ENCODE measurements around the gene MON2. TPM values are rescaled to one million over a fixed set of nuclear protein-coding genes. Genes with fewer than 3 reads are reported as not detected.
A peak's percentile ranks its signal among the peaks of the same experiment; 100 is the strongest.

Gene MON2
- total and polyA plus RNA-seq, 10 of the 15 experiments (the other 5 are each of a cell fraction or from before 2014, with no cell fraction given) = 5.4 to 34.3 (median 23.4) TPM

DNA sequence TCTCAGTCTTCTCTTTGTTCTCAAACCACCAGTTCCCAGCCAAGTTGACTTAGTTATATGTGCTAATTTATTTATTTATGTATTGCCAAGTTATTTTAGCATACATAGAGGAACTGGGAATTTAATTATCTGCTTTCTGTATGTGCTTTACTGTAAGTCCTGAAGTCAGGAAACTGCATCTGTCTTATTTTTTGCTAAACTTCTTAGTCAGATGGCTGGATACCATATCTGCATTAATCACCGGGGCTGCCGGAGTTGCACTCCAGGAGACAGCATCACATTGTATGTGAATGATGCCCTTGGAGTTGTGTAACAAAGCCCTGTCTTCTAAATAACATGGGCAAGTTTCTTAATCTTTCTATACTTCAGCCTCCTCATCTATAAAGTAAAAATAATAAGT, 96.2 kb downstream of the MON2 start (continued):
- TF ChIP-seq, protein P1, sequence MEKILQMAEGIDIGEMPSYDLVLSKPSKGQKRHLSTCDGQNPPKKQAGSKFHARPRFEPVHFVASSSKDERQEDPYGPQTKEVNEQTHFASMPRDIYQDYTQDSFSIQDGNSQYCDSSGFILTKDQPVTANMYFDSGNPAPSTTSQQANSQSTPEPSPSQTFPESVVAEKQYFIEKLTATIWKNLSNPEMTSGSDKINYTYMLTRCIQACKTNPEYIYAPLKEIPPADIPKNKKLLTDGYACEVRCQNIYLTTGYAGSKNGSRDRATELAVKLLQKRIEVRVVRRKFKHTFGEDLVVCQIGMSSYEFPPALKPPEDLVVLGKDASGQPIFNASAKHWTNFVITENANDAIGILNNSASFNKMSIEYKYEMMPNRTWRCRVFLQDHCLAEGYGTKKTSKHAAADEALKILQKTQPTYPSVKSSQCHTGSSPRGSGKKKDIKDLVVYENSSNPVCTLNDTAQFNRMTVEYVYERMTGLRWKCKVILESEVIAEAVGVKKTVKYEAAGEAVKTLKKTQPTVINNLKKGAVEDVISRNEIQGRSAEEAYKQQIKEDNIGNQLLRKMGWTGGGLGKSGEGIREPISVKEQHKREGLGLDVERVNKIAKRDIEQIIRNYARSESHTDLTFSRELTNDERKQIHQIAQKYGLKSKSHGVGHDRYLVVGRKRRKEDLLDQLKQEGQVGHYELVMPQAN (conservative IDR thresholded peaks at IDR 0.05) = no peak
- TF ChIP-seq BMI1 (IDR thresholded peaks at IDR 0.05; ENCODE audit: borderline replicate concordance) = no peak
- TF ChIP-seq, protein P2, sequence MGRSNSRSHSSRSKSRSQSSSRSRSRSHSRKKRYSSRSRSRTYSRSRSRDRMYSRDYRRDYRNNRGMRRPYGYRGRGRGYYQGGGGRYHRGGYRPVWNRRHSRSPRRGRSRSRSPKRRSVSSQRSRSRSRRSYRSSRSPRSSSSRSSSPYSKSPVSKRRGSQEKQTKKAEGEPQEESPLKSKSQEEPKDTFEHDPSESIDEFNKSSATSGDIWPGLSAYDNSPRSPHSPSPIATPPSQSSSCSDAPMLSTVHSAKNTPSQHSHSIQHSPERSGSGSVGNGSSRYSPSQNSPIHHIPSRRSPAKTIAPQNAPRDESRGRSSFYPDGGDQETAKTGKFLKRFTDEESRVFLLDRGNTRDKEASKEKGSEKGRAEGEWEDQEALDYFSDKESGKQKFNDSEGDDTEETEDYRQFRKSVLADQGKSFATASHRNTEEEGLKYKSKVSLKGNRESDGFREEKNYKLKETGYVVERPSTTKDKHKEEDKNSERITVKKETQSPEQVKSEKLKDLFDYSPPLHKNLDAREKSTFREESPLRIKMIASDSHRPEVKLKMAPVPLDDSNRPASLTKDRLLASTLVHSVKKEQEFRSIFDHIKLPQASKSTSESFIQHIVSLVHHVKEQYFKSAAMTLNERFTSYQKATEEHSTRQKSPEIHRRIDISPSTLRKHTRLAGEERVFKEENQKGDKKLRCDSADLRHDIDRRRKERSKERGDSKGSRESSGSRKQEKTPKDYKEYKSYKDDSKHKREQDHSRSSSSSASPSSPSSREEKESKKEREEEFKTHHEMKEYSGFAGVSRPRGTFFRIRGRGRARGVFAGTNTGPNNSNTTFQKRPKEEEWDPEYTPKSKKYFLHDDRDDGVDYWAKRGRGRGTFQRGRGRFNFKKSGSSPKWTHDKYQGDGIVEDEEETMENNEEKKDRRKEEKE (IDR thresholded peaks at IDR 0.05) = no peak

DNA sequence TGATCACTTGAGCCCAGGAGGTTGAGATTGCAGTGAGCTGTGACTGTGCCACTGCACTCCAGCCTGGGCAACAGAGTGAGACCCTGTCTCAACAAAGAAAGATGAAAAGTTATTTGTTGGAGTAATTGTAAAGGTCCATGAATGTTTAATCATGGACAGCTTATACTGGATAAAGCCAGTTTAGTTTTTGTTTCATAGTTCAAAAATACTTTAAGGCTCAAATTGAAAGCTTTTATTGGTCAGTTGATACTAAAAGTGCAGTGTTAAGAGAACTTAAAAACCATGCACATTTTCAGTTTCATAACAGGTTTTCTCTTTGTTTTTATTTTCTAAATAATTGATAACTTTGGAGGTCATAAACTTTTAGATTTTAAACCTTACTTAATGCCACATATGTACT, 108.4 kb downstream of the MON2 start:
- POLR2A ChIA-PET = interaction anchor here (0.9 kb wide), 1 partner anchor 270 kb away, joined by 3 read pairs; no protein-coding TSS in a partner anchor
- DNase-seq (ENCODE audit: low read depth, low spot score) (no peak), FAIRE-seq (peak; percentile 80), ATAC-seq (peak; percentile 57)
- Histone ChIP-seq H3K36me3 (ENCODE audit: control insufficient read depth in 2 of 2, insufficient read depth in 2 of 2, low read length in 1 of 2) (peaks cover 0 to 3% of the 10 kb centered on the region in 2 experiments; a peak in 1 of 4 replicates), H2AFZ (ENCODE audit: control insufficient read depth, low read depth, low read length) (no peak overlapping the region), H3K4me1 (ENCODE audit: control insufficient read depth, insufficient read depth, low read length) (peaks cover 10% of the 10 kb centered on the region), H3K4me3 (no peak overlapping the region), H3K9me3 (replicated peaks; ENCODE audit: control insufficient read depth, insufficient read depth, low read length) (no peaks in the 10 kb centered on the region; the same call in 2 of the 3 replicates), H3K27ac (ENCODE audit: control insufficient read depth, insufficient read depth) (peak overlapping the region; percentile 67), H3K9ac (ENCODE audit: control insufficient read depth, insufficient read depth, low read length) (no peak overlapping the region), H3K27me3 (replicated peaks in 1 of 2; ENCODE audit: control insufficient read depth in 2 of 2, insufficient read depth in 2 of 2, low read length in 1 of 2) (no peaks in the 10 kb centered on the region), H4K20me1 (ENCODE audit: control insufficient read depth, insufficient read depth) (no peaks in the 10 kb centered on the region), H3K79me2 (ENCODE audit: control insufficient read depth, insufficient read depth, low read length) (no peaks in the 10 kb centered on the region), H3K4me2 (ENCODE audit: control insufficient read depth, insufficient read depth) (peak overlapping the region; percentile 15)
- RAD21 ChIA-PET (ENCODE audit: unreplicated experiment) = interaction anchor here (1.7 kb wide), 1 partner anchor 219 kb away, joined by 5 read pairs; no protein-coding TSS in a partner anchor
- in situ Hi-C loops (cut with MboI) = no loop called here
- intact Hi-C loops (cut with micrococcal nuclease; ENCODE audit: unreplicated experiment) = no loop called here
- SMC1A ChIA-PET (ENCODE audit: uncharacterized antibody, unreplicated experiment) = interaction anchor here (1.0 to 2.0 kb wide), 10 partner anchors 10 to 224 kb away, joined by 3 to 9 read pairs (median 4); no protein-coding TSS in a partner anchor
- no TSS peak for BruUV-seq (replicated peaks)
- CTCF ChIA-PET = interaction anchor here (1.0 to 1.9 kb wide), 10 partner anchors 8 to 238 kb away, joined by 3 to 10 read pairs (median 4); no protein-coding TSS in a partner anchor
- TF ChIP-seq JUNB (IDR thresholded peaks at IDR 0.05) (peak; percentile 13; the same call in 1 of the 2 replicates), ZNF384 (IDR thresholded peaks at IDR 0.05; ENCODE audit: borderline replicate concordance, low read depth, low read length) (no peak), ZSCAN29 (IDR thresholded peaks at IDR 0.05) (no peak)
- TF ChIP-seq, protein P3, sequence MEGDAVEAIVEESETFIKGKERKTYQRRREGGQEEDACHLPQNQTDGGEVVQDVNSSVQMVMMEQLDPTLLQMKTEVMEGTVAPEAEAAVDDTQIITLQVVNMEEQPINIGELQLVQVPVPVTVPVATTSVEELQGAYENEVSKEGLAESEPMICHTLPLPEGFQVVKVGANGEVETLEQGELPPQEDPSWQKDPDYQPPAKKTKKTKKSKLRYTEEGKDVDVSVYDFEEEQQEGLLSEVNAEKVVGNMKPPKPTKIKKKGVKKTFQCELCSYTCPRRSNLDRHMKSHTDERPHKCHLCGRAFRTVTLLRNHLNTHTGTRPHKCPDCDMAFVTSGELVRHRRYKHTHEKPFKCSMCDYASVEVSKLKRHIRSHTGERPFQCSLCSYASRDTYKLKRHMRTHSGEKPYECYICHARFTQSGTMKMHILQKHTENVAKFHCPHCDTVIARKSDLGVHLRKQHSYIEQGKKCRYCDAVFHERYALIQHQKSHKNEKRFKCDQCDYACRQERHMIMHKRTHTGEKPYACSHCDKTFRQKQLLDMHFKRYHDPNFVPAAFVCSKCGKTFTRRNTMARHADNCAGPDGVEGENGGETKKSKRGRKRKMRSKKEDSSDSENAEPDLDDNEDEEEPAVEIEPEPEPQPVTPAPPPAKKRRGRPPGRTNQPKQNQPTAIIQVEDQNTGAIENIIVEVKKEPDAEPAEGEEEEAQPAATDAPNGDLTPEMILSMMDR (IDR thresholded peaks at IDR 0.05 in 2 of 3, conservative IDR thresholded peaks at IDR 0.05 in 1 of 3; ENCODE audit: control insufficient read depth in 2 of 3, extremely low read depth in 1 of 3, insufficient read depth in 1 of 3, low read depth in 3 of 3, low read length in 3 of 3) = no peak
